HL-60 (cell line): ENCODE data around the gene KY.

ENCODE experiments used
- DNase-seq, 2 experiments: peaks; one replicate each; pipeline ENCODE4 v3.0.0-alpha.2; 2010 to 2020; ENCODE audit warnings: low read depth in 1 of 2, low spot score in 1 of 2
- H3K27ac ChIP-seq: fragments of 250-450 bp; sonication (Bioruptor Pico); replicated peaks from 2 replicates; pipeline ENCODE4 v1.5.1; 2020; ENCODE audit warnings: mild to moderate bottlenecking, moderate library complexity
- H3K27me3 ChIP-seq: fragments of 250-450 bp; sonication (Bioruptor Pico); 2 replicates; pipeline ENCODE4 v1.5.1; 2021; ENCODE audit warnings: mild to moderate bottlenecking, moderate library complexity; ENCODE audit not compliant: insufficient read depth, poor library complexity, severe bottlenecking
- H3K4me3 ChIP-seq: replicated peaks from 2 replicates; pipeline ENCODE4 v1.5.1; 2011; ENCODE audit warnings: mild to moderate bottlenecking, control low read depth, low read length; ENCODE audit not compliant: insufficient read depth
- GABPA ChIP-seq: IDR thresholded peaks from 2 replicates; pipeline ENCODE4 v1.6.1; 2012; ENCODE audit warnings: low read depth
- POLR2AphosphoS5 ChIP-seq: IDR thresholded peaks from 2 replicates; pipeline ENCODE4 v1.6.1; 2012; ENCODE audit warnings: low read depth
- SPI1 ChIP-seq: IDR thresholded peaks from 2 replicates; pipeline ENCODE4 v1.6.1; 2012; ENCODE audit warnings: low read depth, mild to moderate bottlenecking, borderline replicate concordance
- TF ChIP-seq, protein P1 (sequence below): IDR thresholded peaks from one replicate; pipeline ENCODE4 v1.5.1; 2011; ENCODE audit warnings: low read length, control low read depth, inconsistent platforms; ENCODE audit not compliant: insufficient read depth
- TF ChIP-seq, protein P2 (sequence below): IDR thresholded peaks from 2 replicates; pipeline ENCODE4 v1.6.1; 2012; ENCODE audit warnings: low read depth; ENCODE audit not compliant: insufficient replicate concordance

Gene KY

DNA sequence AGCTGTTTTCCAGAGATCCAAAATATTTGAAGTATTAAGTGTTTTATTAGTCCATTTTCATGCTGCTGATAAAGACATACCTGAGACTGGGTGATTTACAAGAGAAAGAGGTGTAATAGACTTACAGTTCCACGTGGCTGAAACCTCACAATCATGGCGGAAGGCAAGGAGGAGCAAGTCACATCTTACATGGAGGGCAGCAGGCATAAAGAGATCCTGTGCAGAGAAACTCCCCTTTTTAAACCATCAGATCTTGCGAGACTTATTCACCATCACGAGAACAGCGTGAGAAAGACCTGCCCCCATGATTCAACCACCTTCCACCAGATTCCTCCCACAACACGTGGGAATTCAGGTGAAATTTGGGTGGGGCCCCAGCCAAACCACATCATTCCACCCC, 82.0 kb downstream of the KY start:
- Histone ChIP-seq H3K27me3 (no peaks in the 10 kb centered on the region), H3K27ac (no peak overlapping the region), H3K4me3 (no peak overlapping the region)
- TF ChIP-seq, protein P1, sequence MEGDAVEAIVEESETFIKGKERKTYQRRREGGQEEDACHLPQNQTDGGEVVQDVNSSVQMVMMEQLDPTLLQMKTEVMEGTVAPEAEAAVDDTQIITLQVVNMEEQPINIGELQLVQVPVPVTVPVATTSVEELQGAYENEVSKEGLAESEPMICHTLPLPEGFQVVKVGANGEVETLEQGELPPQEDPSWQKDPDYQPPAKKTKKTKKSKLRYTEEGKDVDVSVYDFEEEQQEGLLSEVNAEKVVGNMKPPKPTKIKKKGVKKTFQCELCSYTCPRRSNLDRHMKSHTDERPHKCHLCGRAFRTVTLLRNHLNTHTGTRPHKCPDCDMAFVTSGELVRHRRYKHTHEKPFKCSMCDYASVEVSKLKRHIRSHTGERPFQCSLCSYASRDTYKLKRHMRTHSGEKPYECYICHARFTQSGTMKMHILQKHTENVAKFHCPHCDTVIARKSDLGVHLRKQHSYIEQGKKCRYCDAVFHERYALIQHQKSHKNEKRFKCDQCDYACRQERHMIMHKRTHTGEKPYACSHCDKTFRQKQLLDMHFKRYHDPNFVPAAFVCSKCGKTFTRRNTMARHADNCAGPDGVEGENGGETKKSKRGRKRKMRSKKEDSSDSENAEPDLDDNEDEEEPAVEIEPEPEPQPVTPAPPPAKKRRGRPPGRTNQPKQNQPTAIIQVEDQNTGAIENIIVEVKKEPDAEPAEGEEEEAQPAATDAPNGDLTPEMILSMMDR, result no peak
- TF ChIP-seq, protein P2, sequence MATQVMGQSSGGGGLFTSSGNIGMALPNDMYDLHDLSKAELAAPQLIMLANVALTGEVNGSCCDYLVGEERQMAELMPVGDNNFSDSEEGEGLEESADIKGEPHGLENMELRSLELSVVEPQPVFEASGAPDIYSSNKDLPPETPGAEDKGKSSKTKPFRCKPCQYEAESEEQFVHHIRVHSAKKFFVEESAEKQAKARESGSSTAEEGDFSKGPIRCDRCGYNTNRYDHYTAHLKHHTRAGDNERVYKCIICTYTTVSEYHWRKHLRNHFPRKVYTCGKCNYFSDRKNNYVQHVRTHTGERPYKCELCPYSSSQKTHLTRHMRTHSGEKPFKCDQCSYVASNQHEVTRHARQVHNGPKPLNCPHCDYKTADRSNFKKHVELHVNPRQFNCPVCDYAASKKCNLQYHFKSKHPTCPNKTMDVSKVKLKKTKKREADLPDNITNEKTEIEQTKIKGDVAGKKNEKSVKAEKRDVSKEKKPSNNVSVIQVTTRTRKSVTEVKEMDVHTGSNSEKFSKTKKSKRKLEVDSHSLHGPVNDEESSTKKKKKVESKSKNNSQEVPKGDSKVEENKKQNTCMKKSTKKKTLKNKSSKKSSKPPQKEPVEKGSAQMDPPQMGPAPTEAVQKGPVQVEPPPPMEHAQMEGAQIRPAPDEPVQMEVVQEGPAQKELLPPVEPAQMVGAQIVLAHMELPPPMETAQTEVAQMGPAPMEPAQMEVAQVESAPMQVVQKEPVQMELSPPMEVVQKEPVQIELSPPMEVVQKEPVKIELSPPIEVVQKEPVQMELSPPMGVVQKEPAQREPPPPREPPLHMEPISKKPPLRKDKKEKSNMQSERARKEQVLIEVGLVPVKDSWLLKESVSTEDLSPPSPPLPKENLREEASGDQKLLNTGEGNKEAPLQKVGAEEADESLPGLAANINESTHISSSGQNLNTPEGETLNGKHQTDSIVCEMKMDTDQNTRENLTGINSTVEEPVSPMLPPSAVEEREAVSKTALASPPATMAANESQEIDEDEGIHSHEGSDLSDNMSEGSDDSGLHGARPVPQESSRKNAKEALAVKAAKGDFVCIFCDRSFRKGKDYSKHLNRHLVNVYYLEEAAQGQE, result no peak
- TF ChIP-seq POLR2AphosphoS5 (no peak), SPI1 (no peak), GABPA (no peak)
- DNase-seq, result no peak

DNA sequence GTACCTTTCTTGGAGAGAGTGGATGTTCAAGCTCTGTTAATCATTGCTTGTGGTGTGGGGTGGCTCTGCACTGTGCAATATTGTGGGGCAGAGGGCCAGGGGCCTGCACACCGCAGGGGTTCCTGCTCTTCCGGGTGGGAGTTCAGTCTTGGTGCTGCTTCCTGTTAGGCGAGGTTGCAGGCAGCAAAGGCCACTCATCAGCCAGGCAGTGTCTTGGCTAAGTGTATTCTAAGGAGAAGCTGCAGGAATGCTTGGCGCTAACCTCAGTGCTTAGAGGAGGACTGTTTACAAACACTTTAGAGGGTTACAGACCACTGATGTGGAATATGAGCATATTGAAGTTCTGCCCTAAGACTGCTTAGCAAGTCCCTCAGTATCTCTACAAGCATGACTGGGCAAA, 83.2 kb downstream of the KY start:
- Histone ChIP-seq H3K27me3 (no peaks in the 10 kb centered on the region), H3K4me3 (no peak overlapping the region), H3K27ac (no peak overlapping the region)
- peak; percentile 45 to 53 for DNase-seq
- TF ChIP-seq GABPA (peak; percentile 76), SPI1 (no peak), POLR2AphosphoS5 (peak; percentile 62; the same call in 1 of the 2 replicates)

DNA sequence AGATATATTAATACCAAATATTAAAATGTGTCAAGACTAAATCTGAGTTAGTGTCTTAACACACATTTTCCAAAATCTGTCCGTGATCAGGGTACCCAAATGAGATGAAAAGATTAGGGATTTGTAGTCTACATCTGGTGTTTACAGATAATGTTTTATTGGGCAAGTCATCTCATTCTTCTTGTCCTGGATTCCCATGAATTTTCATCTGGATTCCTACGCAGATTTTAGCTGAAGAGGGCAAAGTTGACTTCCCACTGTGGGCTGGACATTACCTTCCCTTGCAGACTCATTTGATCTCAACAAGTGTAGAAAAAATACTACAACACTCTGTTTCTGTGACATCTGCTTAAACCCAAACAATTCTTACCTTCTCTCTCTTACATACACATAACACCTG, 85.8 kb downstream of the KY start:
- no peak for TF ChIP-seq GABPA
- TF ChIP-seq, protein P1, result no peak
- TF ChIP-seq, protein P2, result no peak
- TF ChIP-seq SPI1, result no peak
- TF ChIP-seq POLR2AphosphoS5, result no peak
- Histone ChIP-seq H3K27me3 (no peaks in the 10 kb centered on the region), H3K27ac (no peak overlapping the region), H3K4me3 (no peak overlapping the region)
- DNase-seq, result no peak

DNA sequence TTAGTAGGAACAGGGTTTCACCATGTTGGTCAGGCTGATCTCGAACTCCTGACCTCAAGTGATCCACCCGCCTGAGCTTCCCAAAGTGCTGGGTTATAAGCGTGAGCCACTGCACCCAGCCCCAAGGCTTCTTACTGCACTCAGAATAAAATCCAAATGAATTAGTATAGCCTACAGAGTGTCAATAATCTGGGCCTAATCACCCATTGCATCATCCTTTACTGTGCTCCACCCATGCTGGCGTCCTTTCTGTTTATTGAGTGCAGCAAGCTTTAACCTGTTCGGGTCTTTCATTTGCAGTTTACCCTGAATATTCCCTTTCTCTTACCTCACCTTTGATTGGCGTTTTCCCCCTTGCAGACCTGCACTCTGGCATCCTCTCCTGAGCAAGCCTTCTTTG, 87.2 kb downstream of the KY start:
- no peak overlapping the region for H3K4me3 ChIP-seq
- DNase-seq, result no peak
- no peaks in the 10 kb centered on the region for H3K27me3 ChIP-seq
- H3K27ac ChIP-seq, result no peak overlapping the region
- TF ChIP-seq POLR2AphosphoS5, result no peak
- TF ChIP-seq, protein P1, result no peak
- no peak for TF ChIP-seq SPI1
- no peak for TF ChIP-seq GABPA
- TF ChIP-seq, protein P2, result no peak
